Hepatocyte (in vitro differentiated cells): ENCODE data around the gene SYNGR4. TPM values are rescaled to one million over a fixed set of nuclear protein-coding genes. Genes with fewer than 3 reads are reported as not detected.
A peak's percentile ranks its signal among the peaks of the same experiment; 100 is the strongest.

ENCODE experiments used
- DNase-seq: peaks from one replicate; pipeline ENCODE4 v3.0.0-alpha.2; 2016; ENCODE audit warnings: low spot score
- H2AFZ ChIP-seq: fragments of 200-600 bp; sonication (generic); 2 replicates; pipeline ENCODE4 v1.6.0; 2016; ENCODE audit warnings: antibody characterized with exemption, mild to moderate bottlenecking
- H3K27ac ChIP-seq: fragments of 200-600 bp; sonication (generic); 2 replicates; pipeline ENCODE4 v1.5.1; 2016; ENCODE audit warnings: mild to moderate bottlenecking
- H3K27me3 ChIP-seq: fragments of 200-600 bp; sonication (generic); 2 replicates; pipeline ENCODE4 v1.6.1; 2016
- H3K36me3 ChIP-seq: fragments of 200-600 bp; sonication (generic); replicated peaks from 2 replicates; pipeline ENCODE4 v1.5.1; 2016; ENCODE audit warnings: low read depth; ENCODE audit not compliant: insufficient read depth
- H3K4me1 ChIP-seq: fragments of 200-600 bp; sonication (generic); 2 replicates; pipeline ENCODE4 v1.5.1; 2016; ENCODE audit warnings: mild to moderate bottlenecking, moderate library complexity; ENCODE audit not compliant: insufficient read depth
- H3K4me2 ChIP-seq: fragments of 200-600 bp; sonication (generic); 2 replicates; pipeline ENCODE4 v1.6.0; 2016
- H3K4me3 ChIP-seq: fragments of 200-600 bp; sonication (generic); 2 replicates; pipeline ENCODE4 v1.5.1; 2016; ENCODE audit warnings: mild to moderate bottlenecking
- H3K79me2 ChIP-seq: fragments of 200-600 bp; sonication (generic); 2 replicates; pipeline ENCODE4 v1.6.0; 2017; ENCODE audit warnings: mild to moderate bottlenecking
- H3K9me2 ChIP-seq: fragments of 200-600 bp; sonication (generic); replicated peaks from 2 replicates; pipeline ENCODE4 v1.6.0; 2017; ENCODE audit warnings: mild to moderate bottlenecking; ENCODE audit not compliant: insufficient read depth
- H3K9me3 ChIP-seq: fragments of 200-600 bp; sonication (generic); 2 replicates; pipeline ENCODE4 v1.5.1; 2016; ENCODE audit warnings: low read depth, mild to moderate bottlenecking
- H4K20me1 ChIP-seq: fragments of 200-600 bp; sonication (generic); 2 replicates; pipeline ENCODE4 v1.6.0; 2016; ENCODE audit warnings: mild to moderate bottlenecking; ENCODE audit not compliant: insufficient read depth, poor library complexity, severe bottlenecking
- EZH2 ChIP-seq: fragments of 200-600 bp; sonication (generic); IDR thresholded peaks from 2 replicates; pipeline ENCODE4 v1.6.1; 2016; ENCODE audit warnings: antibody characterized with exemption, mild to moderate bottlenecking, borderline replicate concordance
- EZH2phosphoT487 ChIP-seq: fragments of 200-600 bp; sonication (generic); IDR thresholded peaks from one replicate; pipeline ENCODE4 v1.6.1; 2018; ENCODE audit warnings: antibody characterized with exemption, mild to moderate bottlenecking, low read depth, moderate library complexity; ENCODE audit not compliant: unreplicated experiment, severe bottlenecking
- WGBS: methylation state at CpG from one replicate; pipeline ENCODE4 v1.1.6; 2016; ENCODE audit warnings: low lambda C conversion rate; ENCODE audit errors: missing lambda C conversion rate; 5-methylcytosine and 5-hydroxymethylcytosine counted together
- polyA plus RNA-seq: library from polyadenylated mRNA; unstranded; fragments of >200 nt; fragmentation: Nextera tagmentation; extraction: Ambion mirVana; gene quantifications from 2 replicates; pipeline ENCODE4 v1.2.1, GENCODE V29; 2016
- total RNA-seq: library from RNA; depleted of rRNA; stranded (reverse); fragments of >200 nt; gene quantifications from 2 replicates; pipeline ENCODE4 v1.2.3, GENCODE V29; 2014
- TF ChIP-seq, protein P1 (sequence below): fragments of 200-600 bp; sonication (generic); IDR thresholded peaks from 2 replicates; pipeline ENCODE4 v1.5.1; 2016; ENCODE audit warnings: antibody characterized with exemption, mild to moderate bottlenecking; ENCODE audit not compliant: poor library complexity

SYNGR4 gene
- total and polyA plus RNA-seq, 2 experiments from 2014 or later: 1.3 TPM; not detected in 1

DNA sequence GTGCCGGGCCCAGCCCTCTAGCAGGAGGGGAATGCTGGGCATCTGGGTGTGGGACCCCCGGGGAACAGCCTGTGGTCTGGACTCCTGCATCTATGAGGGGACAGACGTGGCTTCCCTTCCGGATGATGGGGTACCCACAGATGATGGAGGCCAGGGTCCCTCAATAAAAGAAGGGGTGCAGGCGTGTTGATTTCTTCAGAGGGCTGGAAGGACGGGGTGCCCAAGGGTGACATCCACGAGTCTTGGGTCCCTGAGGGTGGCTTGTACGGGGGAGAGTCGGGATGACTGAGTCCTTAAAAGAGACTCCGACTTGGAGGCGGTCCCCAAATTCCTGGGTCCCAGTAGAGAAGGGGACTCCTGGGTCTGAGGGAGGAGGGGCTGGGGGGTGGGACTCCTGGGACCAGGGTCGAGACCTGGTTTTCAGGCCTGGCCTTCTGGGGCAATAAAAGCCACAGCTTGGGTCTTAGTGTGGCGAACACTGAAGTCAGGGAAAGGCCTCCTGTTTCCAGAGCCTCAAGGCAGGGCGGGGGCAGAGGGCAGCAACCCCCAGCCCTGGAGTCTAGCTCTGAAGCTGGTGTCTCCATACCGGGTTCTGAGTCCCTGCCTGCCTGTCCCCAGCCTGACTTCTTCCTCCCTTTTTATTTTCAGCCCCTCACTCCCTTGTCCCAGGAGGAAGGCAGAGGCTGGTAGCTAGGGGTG is 28.8 kb downstream of the SYNGR4 start:
- Histone ChIP-seq H3K4me2 (peak overlapping the region; percentile 95), H3K27ac (no peak overlapping the region), H3K4me3 (no peak overlapping the region), H2AFZ (peak overlapping the region; percentile 49), H3K27me3 (peaks cover 48% of the 10 kb centered on the region), H3K36me3 (no peaks in the 10 kb centered on the region), H4K20me1 (peaks cover 3% of the 10 kb centered on the region), H3K79me2 (peaks cover 26% of the 10 kb centered on the region), H3K9me3 (no peaks in the 10 kb centered on the region), H3K9me2 (no peaks in the 10 kb centered on the region), H3K4me1 (peaks cover 37% of the 10 kb centered on the region)
- no peak for DNase-seq
- 86% methylated on average over 13 of the region's 15 CpGs for WGBS
- no peak for TF ChIP-seq EZH2
- TF ChIP-seq, protein P1, sequence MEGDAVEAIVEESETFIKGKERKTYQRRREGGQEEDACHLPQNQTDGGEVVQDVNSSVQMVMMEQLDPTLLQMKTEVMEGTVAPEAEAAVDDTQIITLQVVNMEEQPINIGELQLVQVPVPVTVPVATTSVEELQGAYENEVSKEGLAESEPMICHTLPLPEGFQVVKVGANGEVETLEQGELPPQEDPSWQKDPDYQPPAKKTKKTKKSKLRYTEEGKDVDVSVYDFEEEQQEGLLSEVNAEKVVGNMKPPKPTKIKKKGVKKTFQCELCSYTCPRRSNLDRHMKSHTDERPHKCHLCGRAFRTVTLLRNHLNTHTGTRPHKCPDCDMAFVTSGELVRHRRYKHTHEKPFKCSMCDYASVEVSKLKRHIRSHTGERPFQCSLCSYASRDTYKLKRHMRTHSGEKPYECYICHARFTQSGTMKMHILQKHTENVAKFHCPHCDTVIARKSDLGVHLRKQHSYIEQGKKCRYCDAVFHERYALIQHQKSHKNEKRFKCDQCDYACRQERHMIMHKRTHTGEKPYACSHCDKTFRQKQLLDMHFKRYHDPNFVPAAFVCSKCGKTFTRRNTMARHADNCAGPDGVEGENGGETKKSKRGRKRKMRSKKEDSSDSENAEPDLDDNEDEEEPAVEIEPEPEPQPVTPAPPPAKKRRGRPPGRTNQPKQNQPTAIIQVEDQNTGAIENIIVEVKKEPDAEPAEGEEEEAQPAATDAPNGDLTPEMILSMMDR: no peak
- no peak for TF ChIP-seq EZH2phosphoT487

DNA sequence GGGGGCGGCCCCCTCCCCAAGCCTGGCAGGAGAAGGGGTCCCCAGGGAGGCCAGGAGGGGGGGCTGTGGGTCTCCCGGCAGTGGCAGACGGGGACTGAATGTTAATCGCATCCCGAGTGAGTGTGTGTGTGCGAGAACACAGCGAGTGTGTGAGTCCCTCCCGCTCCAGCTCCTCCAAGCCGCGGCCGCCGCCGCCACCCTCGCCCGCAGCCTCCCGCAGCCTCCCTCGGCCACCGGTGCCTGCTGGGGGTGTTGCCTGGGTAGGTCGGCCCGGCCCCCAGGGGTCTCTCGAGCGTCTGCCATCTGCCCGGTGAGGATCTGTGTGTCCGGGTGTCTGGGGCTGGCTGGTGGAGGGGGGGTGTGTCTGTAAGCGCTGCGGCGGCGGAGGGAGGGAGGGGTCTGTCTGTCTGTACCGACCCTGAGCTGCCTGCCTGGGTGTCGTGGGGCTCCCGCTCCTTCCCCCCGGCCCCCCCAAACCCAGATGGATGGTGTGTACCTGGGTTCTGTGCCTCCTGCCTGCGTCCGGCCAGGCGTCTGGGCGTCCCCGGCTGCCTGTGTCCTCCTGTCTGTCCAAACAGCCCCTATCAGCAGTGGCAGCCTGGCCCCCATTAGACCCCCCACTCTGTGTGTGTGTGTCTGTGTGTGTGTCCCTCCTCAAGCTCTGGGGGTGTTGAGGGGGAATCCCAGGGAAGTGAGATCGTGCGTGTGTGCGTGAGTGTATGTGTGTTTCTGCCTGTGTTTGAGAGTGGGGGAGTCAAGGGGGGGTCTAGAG is 29.6 kb downstream of the SYNGR4 start, which contains the start of gene GRIN2D:
GRIN2D (plus strand) TSS at position 110 of the 772 bp plus-strand sequence. CDS start 4,725 bp downstream, outside the sequence.
- TF ChIP-seq, protein P1: peak; percentile 6
- no peak for TF ChIP-seq EZH2phosphoT487
- TF ChIP-seq EZH2: peak; percentile 65
- H4K20me1 ChIP-seq: no peaks in the 10 kb centered on the region
- no peaks in the 10 kb centered on the region for H3K9me2 ChIP-seq
- H3K79me2 ChIP-seq: peaks cover 22% of the 10 kb centered on the region
- H3K27me3 ChIP-seq: peaks cover 50% of the 10 kb centered on the region
- no peaks in the 10 kb centered on the region for H3K36me3 ChIP-seq
- H2AFZ ChIP-seq: peak within 1 kb of the TSS; percentile 49
- H3K4me2 ChIP-seq: peak within 1 kb of the TSS; percentile 95
- H3K4me1 ChIP-seq: peaks cover 38% of the 10 kb centered on the region
- H3K27ac ChIP-seq: no peak within 1 kb of the TSS
- 4% methylated on average over 15 of the region's 40 CpGs for WGBS
- H3K4me3 ChIP-seq: peak within 1 kb of the TSS; percentile 45
- DNase-seq: peak; percentile 64
- H3K9me3 ChIP-seq: no peaks in the 10 kb centered on the region

GRCh38 chr19:48394331-48395169 is 30.4 kb downstream of the SYNGR4 start:
- H2AFZ ChIP-seq: no peak overlapping the region
- peaks cover 38% of the 10 kb centered on the region for H3K4me1 ChIP-seq
- no peaks in the 10 kb centered on the region for H3K9me2 ChIP-seq
- H4K20me1 ChIP-seq: no peaks in the 10 kb centered on the region
- H3K27ac ChIP-seq: no peak overlapping the region
- TF ChIP-seq EZH2phosphoT487: peak; percentile 57
- TF ChIP-seq EZH2: no peak
- peak overlapping the region; percentile 95 for H3K4me2 ChIP-seq
- 33% methylated on average over 8 of the region's 38 CpGs for WGBS
- H3K4me3 ChIP-seq: no peak overlapping the region
- peaks cover 50% of the 10 kb centered on the region for H3K27me3 ChIP-seq
- no peak for DNase-seq
- H3K9me3 ChIP-seq: no peaks in the 10 kb centered on the region
- H3K36me3 ChIP-seq: no peaks in the 10 kb centered on the region
- H3K79me2 ChIP-seq: peaks cover 14% of the 10 kb centered on the region
